Kidney capillary endothelial cell (primary cell): ENCODE data around the gene PCDHGA9.
"Not testable (repeated sequence)": the region's sequence is repeated elsewhere in the genome, so short reads cannot be mapped to it uniquely, and the experiment has no call there.

ENCODE experiments used
- DNase-seq: peaks from one replicate; pipeline ENCODE4 v3.0.0-alpha.2; 2018; ENCODE audit warnings: low spot score

PCDHGA9 gene

DNA sequence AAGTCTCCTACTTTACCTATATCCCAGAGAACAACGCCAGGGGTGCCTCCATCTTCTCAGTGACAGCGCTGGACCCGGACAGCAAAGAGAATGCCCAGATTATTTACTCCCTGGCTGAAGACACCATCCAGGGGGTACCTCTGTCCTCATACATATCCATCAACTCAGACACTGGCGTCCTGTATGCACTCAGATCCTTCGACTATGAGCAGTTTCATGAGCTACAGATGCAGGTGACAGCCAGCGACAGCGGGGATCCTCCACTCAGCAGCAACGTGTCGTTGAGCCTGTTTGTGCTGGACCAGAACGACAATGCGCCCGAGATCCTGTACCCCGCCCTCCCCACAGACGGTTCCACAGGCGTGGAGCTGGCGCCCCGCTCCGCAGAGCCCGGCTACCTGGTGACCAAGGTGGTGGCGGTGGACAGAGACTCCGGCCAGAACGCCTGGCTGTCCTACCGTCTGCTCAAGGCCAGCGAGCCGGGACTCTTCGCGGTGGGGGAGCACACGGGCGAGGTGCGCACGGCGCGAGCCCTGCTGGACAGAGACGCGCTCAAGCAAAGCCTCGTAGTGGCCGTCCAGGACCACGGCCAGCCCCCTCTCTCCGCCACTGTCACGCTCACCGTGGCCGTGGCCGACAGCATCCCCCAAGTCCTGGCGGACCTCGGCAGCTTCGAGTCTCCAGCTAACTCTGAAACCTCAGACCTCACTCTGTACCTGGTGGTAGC is 12.1 kb downstream of the PCDHGA9 start:
- not testable (repeated sequence) for DNase-seq

DNA sequence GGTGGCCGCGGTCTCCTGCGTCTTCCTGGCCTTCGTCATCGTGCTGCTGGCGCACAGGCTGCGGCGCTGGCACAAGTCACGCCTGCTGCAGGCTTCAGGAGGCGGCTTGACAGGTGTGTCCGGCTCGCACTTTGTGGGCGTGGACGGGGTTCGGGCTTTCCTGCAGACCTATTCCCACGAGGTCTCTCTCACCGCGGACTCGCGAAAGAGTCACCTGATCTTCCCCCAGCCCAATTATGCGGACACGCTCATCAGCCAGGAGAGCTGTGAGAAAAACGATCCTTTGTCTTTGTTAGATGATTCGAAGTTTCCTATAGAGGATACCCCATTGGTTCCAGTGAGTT is 12.7 kb downstream of the PCDHGA9 start:
- not testable (repeated sequence) for DNase-seq

DNA sequence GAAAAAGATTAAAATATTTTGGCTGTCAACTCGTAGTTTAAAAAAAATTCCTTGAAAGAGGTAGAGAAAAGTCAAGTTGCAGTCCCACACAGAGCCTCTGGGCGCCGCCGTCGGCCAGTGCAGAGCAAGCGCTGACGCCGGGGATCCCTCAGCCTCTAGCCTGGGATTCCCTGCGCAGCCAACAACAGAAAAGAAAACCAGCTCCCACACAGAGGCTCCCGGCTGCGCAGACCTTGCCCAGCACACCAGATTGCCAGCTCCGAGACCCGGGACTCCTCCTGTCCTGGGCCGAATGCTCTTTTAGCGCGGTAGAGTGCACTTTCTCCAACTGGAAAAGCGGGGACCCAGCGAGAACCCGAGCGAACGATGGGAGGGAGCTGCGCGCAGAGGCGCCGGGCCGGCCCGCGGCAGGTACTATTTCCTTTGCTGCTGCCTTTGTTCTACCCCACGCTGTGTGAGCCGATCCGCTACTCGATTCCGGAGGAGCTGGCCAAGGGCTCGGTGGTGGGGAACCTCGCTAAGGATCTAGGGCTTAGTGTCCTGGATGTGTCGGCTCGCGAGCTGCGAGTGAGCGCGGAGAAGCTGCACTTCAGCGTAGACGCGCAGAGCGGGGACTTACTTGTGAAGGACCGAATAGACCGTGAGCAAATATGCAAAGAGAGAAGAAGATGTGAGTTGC is 15.1 kb downstream of the PCDHGA9 start, which contains the start of gene PCDHGB7:
Gene PCDHGB7 (plus strand): TSS at position 184 of the 679 bp plus-strand sequence. CDS start 183 bp downstream, at position 367.
- DNase-seq: peak; percentile 76

DNA sequence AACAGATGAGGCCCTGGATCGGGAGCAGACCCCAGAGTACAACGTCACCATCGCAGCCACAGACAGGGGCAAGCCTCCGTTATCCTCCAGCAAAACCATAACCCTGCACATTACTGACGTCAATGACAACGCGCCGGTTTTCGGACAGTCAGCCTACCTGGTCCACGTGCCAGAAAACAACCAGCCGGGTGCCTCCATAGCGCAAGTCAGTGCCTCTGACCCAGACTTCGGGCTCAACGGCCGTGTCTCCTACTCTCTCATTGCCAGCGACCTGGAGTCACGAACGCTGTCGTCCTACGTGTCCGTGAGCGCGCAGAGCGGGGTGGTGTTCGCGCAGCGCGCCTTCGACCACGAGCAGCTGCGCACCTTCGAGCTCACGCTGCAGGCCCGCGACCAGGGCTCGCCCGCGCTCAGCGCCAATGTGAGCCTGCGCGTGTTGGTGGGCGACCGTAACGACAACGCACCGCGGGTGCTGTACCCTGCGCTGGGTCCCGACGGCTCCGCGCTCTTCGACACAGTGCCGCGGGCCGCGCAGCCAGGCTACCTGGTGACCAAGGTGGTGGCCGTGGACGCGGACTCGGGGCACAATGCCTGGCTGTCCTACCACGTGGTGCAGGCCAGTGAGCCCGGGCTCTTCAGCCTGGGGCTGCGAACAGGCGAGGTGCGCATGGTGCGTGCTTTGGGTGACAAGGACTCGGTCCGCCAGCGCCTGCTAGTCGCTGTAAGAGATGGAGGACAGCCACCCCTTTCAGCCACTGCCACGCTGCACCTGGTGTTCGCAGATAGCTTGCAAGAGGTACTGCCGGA is 16.7 kb downstream of the PCDHGA9 start:
- no peak for DNase-seq

DNA sequence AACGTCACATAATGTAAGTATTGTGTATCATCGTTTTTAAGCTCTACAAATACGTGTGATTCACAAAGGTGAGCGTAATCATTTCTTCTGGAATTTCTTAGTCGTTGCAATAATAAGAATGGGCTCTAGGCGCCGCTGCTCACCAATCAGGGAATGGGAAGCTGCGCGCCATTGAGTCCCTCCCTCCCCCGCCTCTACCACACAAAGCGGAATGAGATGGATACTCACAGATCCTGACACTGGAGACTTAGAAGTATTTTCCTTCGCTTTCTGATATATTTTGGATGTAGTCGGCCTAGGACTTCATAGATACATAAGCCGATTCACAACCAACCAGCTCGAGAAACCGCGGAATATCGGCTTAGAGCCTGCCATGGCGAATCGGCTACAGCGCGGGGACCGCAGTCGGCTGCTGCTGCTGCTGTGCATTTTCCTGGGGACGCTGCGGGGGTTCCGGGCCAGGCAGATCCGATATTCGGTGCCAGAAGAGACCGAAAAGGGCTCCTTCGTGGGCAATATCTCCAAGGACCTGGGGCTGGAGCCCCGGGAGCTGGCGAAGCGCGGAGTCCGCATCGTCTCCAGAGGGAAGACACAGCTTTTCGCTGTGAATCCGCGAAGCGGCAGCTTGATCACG is 18.4 kb downstream of the PCDHGA9 start, which contains the start of gene PCDHGA11:
Gene PCDHGA11 (plus strand): TSS at position 197 of the 634 bp plus-strand sequence. CDS start 177 bp downstream, at position 374.
- DNase-seq: peak; percentile 56

DNA sequence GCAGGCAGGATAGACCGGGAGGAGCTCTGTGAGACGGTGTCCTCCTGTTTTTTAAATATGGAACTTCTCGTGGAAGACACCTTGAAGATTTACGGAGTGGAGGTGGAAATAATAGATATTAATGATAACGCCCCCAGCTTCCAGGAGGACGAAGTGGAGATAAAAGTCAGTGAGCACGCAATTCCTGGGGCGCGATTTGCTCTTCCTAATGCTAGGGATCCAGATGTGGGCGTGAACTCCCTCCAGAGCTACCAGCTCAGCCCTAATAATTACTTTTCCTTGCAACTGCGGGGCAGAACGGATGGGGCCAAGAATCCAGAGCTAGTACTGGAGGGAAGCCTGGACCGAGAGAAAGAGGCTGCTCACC is 18.9 kb downstream of the PCDHGA9 start:
- no peak for DNase-seq

DNA sequence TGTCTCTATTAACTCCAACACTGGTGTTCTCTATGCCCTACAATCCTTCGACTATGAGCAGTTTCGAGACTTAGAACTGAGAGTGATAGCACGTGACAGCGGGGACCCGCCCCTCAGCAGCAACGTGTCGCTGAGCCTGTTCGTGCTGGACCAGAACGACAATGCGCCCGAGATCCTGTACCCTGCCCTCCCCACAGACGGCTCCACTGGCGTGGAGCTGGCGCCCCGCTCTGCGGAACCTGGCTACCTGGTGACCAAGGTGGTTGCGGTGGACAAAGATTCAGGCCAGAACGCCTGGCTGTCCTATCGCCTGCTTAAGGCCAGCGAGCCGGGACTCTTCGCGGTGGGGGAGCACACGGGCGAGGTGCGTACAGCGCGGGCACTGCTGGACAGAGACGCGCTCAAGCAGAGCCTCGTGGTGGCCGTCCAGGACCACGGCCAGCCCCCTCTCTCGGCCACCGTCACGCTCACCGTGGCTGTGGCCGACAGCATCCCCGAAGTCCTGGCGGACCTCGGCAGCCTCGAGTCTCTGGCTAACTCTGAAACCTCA is 20.2 kb downstream of the PCDHGA9 start:
- DNase-seq: no peak

DNA sequence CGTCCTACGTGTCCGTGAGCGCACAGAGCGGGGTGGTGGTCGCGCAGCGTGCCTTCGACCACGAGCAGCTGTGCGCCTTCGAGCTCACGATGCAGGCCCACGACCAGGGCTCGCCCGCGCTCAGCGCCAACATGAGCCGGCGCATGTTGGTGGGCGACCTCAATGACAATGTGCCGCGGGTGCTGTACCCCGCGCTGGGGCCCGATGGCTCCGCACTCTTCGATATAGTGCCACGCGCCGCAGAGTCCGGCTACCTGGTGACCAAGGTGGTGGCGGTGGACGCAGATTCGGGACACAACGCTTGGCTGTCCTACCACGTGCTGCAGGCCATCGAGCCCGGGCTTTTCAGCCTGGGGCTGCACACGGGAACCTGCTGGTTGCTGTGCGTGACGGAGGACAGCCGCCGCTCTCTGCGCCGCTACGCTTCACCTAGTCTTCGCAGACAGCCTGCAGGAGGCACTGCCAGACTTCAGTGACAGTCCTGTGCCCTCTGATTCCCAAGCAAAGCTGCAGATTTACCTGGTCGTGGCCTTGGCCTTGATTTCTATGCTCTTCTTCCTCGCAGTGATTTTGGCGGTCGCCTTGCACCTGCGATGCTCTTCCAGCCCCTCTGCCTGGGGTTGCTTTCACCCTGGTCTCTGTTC is 25.3 kb downstream of the PCDHGA9 start:
- no peak for DNase-seq

DNA sequence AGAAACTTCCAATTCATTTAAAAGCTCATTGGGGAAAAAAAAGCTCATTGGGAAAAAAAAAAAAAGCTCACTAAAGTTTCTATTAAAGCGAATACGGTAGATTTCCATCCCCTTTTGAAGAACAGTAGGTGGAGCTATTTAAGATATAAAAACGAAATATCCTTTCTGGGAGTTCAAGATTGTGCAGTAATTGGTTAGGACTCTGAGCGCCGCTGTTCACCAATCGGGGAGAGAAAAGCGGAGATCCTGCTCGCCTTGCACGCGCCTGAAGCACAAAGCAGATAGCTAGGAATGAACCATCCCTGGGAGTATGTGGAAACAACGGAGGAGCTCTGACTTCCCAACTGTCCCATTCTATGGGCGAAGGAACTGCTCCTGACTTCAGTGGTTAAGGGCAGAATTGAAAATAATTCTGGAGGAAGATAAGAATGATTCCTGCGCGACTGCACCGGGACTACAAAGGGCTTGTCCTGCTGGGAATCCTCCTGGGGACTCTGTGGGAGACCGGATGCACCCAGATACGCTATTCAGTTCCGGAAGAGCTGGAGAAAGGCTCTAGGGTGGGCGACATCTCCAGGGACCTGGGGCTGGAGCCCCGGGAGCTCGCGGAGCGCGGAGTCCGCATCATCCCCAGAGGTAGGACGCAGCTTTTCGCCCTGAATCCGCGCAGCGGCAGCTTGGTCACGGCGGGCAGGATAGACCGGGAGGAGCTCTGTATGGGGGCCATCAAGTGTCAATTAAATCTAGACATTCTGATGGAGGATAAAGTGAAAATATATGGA is 27.9 kb downstream of the PCDHGA9 start, which contains the start of gene PCDHGA12:
Gene PCDHGA12 (plus strand): TSS at position 176 of the 782 bp plus-strand sequence. CDS start 253 bp downstream, at position 429.
- DNase-seq: peak; percentile 83

DNA sequence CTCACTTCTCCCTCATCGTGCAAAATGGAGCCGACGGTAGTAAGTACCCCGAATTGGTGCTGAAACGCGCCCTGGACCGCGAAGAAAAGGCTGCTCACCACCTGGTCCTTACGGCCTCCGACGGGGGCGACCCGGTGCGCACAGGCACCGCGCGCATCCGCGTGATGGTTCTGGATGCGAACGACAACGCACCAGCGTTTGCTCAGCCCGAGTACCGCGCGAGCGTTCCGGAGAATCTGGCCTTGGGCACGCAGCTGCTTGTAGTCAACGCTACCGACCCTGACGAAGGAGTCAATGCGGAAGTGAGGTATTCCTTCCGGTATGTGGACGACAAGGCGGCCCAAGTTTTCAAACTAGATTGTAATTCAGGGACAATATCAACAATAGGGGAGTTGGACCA is 28.7 kb downstream of the PCDHGA9 start:
- peak; percentile 42 for DNase-seq

DNA sequence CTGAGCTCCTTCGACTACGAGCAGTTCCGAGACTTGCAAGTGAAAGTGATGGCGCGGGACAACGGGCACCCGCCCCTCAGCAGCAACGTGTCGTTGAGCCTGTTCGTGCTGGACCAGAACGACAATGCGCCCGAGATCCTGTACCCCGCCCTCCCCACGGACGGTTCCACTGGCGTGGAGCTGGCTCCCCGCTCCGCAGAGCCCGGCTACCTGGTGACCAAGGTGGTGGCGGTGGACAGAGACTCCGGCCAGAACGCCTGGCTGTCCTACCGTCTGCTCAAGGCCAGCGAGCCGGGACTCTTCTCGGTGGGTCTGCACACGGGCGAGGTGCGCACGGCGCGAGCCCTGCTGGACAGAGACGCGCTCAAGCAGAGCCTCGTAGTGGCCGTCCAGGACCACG is 29.7 kb downstream of the PCDHGA9 start:
- not testable (repeated sequence) for DNase-seq

DNA sequence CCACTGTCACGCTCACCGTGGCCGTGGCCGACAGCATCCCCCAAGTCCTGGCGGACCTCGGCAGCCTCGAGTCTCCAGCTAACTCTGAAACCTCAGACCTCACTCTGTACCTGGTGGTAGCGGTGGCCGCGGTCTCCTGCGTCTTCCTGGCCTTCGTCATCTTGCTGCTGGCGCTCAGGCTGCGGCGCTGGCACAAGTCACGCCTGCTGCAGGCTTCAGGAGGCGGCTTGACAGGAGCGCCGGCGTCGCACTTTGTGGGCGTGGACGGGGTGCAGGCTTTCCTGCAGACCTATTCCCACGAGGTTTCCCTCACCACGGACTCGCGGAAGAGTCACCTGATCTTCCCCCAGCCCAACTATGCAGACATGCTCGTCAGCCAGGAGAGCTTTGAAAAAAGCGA is 30.1 kb downstream of the PCDHGA9 start:
- DNase-seq: not testable (repeated sequence)

DNA sequence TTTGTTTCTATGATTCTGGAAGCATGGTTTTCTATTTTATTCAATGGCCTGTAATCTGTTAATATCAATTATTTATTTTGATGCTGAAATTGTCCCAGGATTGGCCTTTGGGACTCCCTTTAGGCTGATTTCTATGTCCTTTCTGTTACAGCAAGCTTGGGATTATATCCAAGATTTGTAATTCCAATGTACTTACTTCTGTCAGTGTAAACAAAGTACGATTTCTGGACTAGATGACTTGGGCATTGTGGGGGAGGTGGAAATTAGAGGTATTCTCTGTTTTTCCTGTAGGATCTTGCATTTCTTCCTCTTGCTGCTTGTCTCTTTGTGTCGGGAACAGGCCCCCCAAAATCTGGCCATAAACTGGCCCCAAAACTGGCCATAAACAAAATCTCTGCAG is 31.4 kb downstream of the PCDHGA9 start:
- DNase-seq: no peak

DNA sequence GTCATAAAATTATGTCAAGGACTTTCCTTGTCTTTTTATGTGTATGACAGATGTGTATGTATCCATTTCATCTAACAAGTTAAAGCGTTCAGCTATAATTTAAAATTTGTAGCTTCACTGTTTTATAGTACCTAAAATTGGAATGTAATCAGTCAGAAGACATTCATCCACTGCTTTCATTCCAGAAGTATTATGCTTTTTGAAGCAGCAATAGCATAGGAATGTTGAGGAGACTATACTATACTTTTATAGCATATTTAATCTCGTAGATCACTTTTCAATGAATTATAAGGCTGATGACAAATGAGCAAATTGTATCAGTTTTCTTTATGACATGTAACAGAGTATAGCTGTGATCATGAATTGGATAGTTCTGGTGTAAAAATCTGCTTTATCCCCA is 34.6 kb downstream of the PCDHGA9 start:
- no peak for DNase-seq

DNA sequence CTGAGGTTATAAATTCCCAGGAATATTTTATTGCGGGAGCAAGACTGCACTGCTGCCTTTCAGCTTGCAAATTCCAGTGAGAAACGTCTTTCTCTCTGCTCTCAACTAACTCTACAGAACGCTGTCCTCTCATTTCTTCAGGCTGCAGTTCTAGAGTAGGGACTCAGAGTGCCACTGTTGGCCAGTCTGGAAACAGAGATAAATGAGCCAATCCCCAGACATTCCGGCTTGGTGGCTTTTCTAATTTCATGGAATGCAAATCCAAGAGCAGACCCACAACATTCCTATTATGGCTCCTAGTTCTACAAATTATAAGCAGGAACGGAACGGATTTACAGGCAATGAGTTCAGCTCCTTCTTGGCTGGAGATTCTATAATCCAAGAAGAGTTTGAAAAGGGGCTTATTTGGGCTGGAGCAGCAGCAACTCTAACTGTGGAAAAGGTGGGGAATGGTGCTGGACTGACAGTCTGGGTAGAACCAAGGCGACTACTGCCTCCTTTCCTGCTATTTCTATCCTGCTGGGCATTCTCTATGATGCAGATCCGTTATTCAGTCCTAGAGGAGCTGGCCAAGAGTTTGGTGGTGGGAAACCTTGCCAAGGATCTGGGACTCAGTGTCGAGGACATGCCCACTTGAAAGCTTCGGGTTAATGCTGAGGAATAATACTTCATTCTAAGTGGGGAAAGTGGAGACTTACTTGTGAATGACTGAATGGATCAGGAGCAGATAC is 37.0 kb downstream of the PCDHGA9 start:
- no peak for DNase-seq

DNA sequence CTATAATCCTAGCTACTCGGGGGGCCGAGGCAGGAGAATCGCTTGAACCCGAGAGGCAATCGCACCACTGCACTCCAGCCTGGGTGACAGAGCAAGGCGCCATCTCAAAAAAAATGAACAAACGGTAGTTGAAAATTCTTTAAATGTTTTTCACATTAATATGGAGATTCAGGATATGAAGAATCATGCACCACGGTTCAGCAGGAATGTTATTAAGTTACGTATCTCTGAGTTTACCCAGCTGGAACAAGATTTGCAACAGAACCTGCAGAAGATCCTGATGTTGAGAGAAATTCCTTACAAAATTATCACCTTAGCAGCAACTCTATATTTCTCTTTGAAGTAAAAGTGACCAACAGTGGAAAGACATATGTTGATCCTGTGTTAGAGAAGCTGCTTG is 37.8 kb downstream of the PCDHGA9 start:
- DNase-seq: no peak

DNA sequence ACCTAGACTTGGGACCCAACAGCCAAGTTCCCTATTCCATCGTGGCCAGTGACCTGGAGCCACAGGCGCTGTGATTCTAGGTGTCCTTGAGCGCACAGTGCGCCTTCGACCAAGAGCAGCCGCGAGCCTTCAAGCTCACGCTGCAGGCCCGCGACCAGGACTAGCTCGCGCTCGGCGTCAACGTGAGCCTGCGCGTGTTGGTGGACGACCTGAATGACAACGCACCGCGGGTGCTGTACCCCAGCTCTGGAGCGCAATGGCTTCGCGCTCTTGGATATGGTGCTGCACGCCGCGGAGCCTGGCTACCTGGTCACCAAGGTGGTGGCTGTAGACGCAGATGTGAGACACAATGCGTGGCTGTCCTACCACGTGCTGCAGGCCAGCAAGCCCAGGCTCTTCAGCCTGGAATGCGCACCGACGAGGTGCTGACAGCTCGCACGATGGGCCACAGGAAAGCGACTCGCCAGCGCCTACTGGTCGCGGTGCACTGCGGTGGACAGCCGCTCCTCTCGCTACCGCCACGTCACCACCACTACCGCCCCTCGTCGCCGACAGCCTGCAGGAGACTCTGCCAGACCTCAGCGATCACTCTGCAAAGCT is 39.1 kb downstream of the PCDHGA9 start:
- no peak for DNase-seq
